DOHH2 (cell line): Measurements from ENCODE around the gene MTCL1.

ENCODE experiments used
- CTCF ChIP-seq: fragments of 200-600 bp; sonication (generic); IDR thresholded peaks from one replicate; pipeline ENCODE4 v1.5.1; 2014; ENCODE audit warnings: antibody characterized with exemption, mild to moderate bottlenecking, low read depth, low read length; ENCODE audit not compliant: poor library complexity, severe bottlenecking
- EZH2phosphoT487 ChIP-seq: fragments of 200-600 bp; sonication (generic); IDR thresholded peaks from 2 replicates; pipeline ENCODE4 v1.6.1; 2017; ENCODE audit warnings: borderline replicate concordance, mild to moderate bottlenecking, antibody characterized with exemption, low read length, moderate library complexity, mixed read lengths

- TF ChIP-seq CTCF (no peak), EZH2phosphoT487 (no peak)
Measured at GRCh38 chr18:8848541-8848940, 143.2 kb downstream of the MTCL1 start.
